Osteoblast (primary cell): ENCODE data around the gene THBS2. TPM values are rescaled to one million over a fixed set of nuclear protein-coding genes. Genes with fewer than 3 reads are reported as not detected.
A peak's percentile ranks its signal among the peaks of the same experiment; 100 is the strongest.

Source experiments
- DNase-seq: peaks from one replicate; pipeline ENCODE4 v3.0.0; 2011; ENCODE audit warnings: low spot score, mixed read lengths; ENCODE audit not compliant: insufficient read length; ENCODE audit errors: missing footprints
- H2AFZ ChIP-seq: 2 replicates; pipeline ENCODE4 v1.6.0; 2011; ENCODE audit warnings: mild to moderate bottlenecking, low read length
- H3K27ac ChIP-seq: 2 replicates; pipeline ENCODE4 v1.5.1; 2011; ENCODE audit warnings: mild to moderate bottlenecking, low read depth, low read length, moderate library complexity
- H3K27me3 ChIP-seq: 2 replicates; pipeline ENCODE4 v1.6.0; 2012; ENCODE audit warnings: mild to moderate bottlenecking, control low read depth, inconsistent platforms, low read length, moderate library complexity; ENCODE audit not compliant: insufficient read depth
- H3K36me3 ChIP-seq: 2 replicates; pipeline ENCODE4 v1.5.1; 2011; ENCODE audit warnings: mild to moderate bottlenecking, low read length, control low read depth, moderate library complexity; ENCODE audit not compliant: insufficient read depth
- H3K4me1 ChIP-seq: 2 replicates; pipeline ENCODE4 v1.5.1; 2011; ENCODE audit warnings: mild to moderate bottlenecking, low read length, control low read depth, moderate library complexity; ENCODE audit not compliant: insufficient read depth
- H3K4me2 ChIP-seq: 2 replicates; pipeline ENCODE4 v1.6.0; 2011; ENCODE audit warnings: mild to moderate bottlenecking, low read length; ENCODE audit not compliant: insufficient read depth
- H3K4me3 ChIP-seq: fragments of 200-600 bp; sonication (generic); 3 replicates; pipeline ENCODE4 v1.5.1; 2012; ENCODE audit warnings: mild to moderate bottlenecking, low read length, inconsistent platforms; ENCODE audit not compliant: insufficient read depth
- H3K79me2 ChIP-seq: 2 replicates; pipeline ENCODE4 v1.6.0; 2012; ENCODE audit warnings: mild to moderate bottlenecking, low read length, control low read depth, inconsistent platforms; ENCODE audit not compliant: insufficient read depth
- H3K9me3 ChIP-seq: 2 replicates; pipeline ENCODE4 v1.5.1; 2011; ENCODE audit warnings: low read depth, low read length, control low read depth
- H4K20me1 ChIP-seq: 2 replicates; pipeline ENCODE4 v1.6.0; 2012; ENCODE audit warnings: mild to moderate bottlenecking, low read length, control low read depth; ENCODE audit not compliant: insufficient read depth
- total RNA-seq: library from RNA; depleted of rRNA; stranded (reverse); fragments of >200 nt; gene quantifications from 2 replicates; pipeline ENCODE4 v1.2.3, GENCODE V29; 2012
- TF ChIP-seq, protein P1 (sequence below): IDR thresholded peaks from 2 replicates; pipeline ENCODE4 v1.5.1; 2011; ENCODE audit warnings: mild to moderate bottlenecking, low read depth, low read length, moderate library complexity; ENCODE audit errors: extremely low read depth

THBS2 gene
- total RNA-seq, 1 donor = 1,498 TPM

DNA sequence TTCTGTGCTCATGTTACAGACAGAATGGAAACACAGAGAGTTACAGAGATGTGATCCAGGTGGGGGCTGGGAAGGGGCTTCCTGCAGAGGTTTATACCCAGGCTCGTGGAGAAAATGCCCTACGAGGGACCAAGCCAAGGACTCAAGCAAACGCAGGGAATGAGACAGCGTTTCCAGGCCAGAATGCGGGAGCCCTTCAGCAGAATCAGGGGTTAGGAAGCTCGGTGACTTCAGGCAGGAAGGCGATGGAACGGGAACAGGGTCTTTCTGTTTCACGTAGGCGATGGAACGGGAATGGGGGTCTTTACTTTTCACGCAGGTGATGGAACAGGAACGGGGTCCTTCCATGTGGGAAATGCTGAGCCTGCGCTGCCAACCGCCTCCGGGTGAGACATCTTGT, 82.6 kb downstream of the THBS2 start:
- Histone ChIP-seq H3K36me3 (peaks cover 16% of the 10 kb centered on the region), H3K79me2 (peaks cover 16% of the 10 kb centered on the region), H3K27ac (peak overlapping the region; percentile 99), H4K20me1 (no peaks in the 10 kb centered on the region), H3K9me3 (no peaks in the 10 kb centered on the region), H3K4me1 (peaks cover 30% of the 10 kb centered on the region), H2AFZ (no peak overlapping the region), H3K4me3 (no peak overlapping the region), H3K4me2 (no peak overlapping the region), H3K27me3 (no peaks in the 10 kb centered on the region)
- DNase-seq = peak; percentile 38
- TF ChIP-seq, protein P1, sequence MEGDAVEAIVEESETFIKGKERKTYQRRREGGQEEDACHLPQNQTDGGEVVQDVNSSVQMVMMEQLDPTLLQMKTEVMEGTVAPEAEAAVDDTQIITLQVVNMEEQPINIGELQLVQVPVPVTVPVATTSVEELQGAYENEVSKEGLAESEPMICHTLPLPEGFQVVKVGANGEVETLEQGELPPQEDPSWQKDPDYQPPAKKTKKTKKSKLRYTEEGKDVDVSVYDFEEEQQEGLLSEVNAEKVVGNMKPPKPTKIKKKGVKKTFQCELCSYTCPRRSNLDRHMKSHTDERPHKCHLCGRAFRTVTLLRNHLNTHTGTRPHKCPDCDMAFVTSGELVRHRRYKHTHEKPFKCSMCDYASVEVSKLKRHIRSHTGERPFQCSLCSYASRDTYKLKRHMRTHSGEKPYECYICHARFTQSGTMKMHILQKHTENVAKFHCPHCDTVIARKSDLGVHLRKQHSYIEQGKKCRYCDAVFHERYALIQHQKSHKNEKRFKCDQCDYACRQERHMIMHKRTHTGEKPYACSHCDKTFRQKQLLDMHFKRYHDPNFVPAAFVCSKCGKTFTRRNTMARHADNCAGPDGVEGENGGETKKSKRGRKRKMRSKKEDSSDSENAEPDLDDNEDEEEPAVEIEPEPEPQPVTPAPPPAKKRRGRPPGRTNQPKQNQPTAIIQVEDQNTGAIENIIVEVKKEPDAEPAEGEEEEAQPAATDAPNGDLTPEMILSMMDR = no peak

DNA sequence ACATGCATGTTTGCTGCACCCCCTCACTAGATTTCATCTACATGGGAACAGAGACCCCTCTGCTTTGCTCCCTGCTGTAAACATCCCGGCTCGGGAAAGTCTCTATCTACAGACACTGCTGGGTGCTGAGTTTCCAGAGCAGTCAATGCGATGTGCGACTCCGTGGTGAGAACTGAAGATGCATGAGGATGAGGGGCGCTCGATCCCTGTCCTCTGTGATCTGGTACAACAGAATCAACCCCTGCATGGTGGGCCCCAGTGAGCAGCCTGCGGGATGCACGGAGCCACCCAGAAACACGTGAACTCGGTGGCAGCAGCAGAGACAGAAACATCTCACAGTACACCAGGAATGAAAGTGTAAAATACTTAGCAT, 83.1 kb downstream of the THBS2 start:
- Histone ChIP-seq H3K36me3 (peaks cover 21% of the 10 kb centered on the region), H3K9me3 (no peaks in the 10 kb centered on the region), H3K4me3 (no peak overlapping the region), H3K4me2 (no peak overlapping the region), H4K20me1 (no peaks in the 10 kb centered on the region), H3K27me3 (no peaks in the 10 kb centered on the region), H3K79me2 (peaks cover 19% of the 10 kb centered on the region), H3K27ac (peak overlapping the region; percentile 99), H2AFZ (no peak overlapping the region), H3K4me1 (peaks cover 30% of the 10 kb centered on the region)
- TF ChIP-seq, protein P1 = no peak
- DNase-seq = no peak

- Histone ChIP-seq H3K4me2 (no peak overlapping the region), H3K27me3 (no peaks in the 10 kb centered on the region), H3K4me3 (no peak overlapping the region), H3K79me2 (peaks cover 19% of the 10 kb centered on the region), H4K20me1 (no peaks in the 10 kb centered on the region), H3K9me3 (no peaks in the 10 kb centered on the region), H3K36me3 (peaks cover 21% of the 10 kb centered on the region), H3K27ac (peak overlapping the region; percentile 99), H2AFZ (no peak overlapping the region), H3K4me1 (peaks cover 33% of the 10 kb centered on the region)
- peak; percentile 45 for DNase-seq
- TF ChIP-seq, protein P1 = no peak
Observed at GRCh38 chr6:169169941-169170582, 83.6 kb downstream of the THBS2 start.

DNA sequence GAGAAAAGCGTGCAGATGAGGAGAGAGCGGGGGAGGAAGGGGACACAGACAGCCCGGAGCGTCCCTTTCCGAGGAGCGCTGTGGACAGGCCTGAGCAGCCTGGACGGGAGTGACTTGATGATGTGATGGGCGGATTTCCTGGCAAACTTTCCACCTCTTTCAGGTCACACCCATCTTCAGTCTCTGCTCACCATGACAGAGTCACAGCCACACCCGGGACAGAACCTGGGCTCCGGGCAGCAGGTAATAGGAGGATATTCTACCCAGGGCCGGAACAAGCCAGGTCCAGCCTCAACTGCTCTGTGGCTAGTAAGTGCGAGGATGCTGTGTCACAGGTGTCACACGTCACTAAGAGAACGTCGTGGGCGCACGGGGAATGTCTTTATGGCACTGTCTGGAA, 84.3 kb downstream of the THBS2 start:
- no peak for DNase-seq
- no peak overlapping the region for H3K4me2 ChIP-seq
- no peaks in the 10 kb centered on the region for H4K20me1 ChIP-seq
- H3K9me3 ChIP-seq = no peaks in the 10 kb centered on the region
- H3K79me2 ChIP-seq = peaks cover 19% of the 10 kb centered on the region
- H3K36me3 ChIP-seq = peaks cover 21% of the 10 kb centered on the region
- H3K27ac ChIP-seq = peak overlapping the region; percentile 99
- no peak overlapping the region for H2AFZ ChIP-seq
- H3K27me3 ChIP-seq = no peaks in the 10 kb centered on the region
- TF ChIP-seq, protein P1 = no peak
- no peak overlapping the region for H3K4me3 ChIP-seq
- peaks cover 35% of the 10 kb centered on the region for H3K4me1 ChIP-seq
